Subcutaneous abdominal adipose tissue (tissue), 5 donors: ENCODE measurements around the gene EEF2K.

Experiments
- H3K27ac ChIP-seq: one replicate; pipeline ENCODE4 v1.7.0; 2013; ENCODE audit warnings: low read depth, mild to moderate bottlenecking, inconsistent platforms, low read length, moderate library complexity
- H3K27me3 ChIP-seq, 5 donors: one replicate each; pipeline ENCODE4 v1.7.0; 2013; ENCODE audit warnings: low read length in 5 of 5, inconsistent platforms in 1 of 5; ENCODE audit not compliant: control insufficient read depth in 5 of 5, insufficient read depth in 4 of 5
- H3K36me3 ChIP-seq, 5 donors: one replicate each; pipeline ENCODE4 v1.7.0; 2013; ENCODE audit warnings: low read length in 5 of 5; ENCODE audit not compliant: control insufficient read depth in 5 of 5, insufficient read depth in 5 of 5
- H3K4me1 ChIP-seq, 5 donors: one replicate each; pipeline ENCODE4 v1.7.0; 2013; ENCODE audit warnings: low read length in 5 of 5, mild to moderate bottlenecking in 3 of 5, moderate library complexity in 1 of 5; ENCODE audit not compliant: control insufficient read depth in 5 of 5, insufficient read depth in 5 of 5
- H3K4me3 ChIP-seq, 5 donors: one replicate each; pipeline ENCODE4 v1.7.0; 2013; ENCODE audit warnings: low read length in 5 of 5, low read depth in 1 of 5
- H3K9ac ChIP-seq, 5 donors: one replicate each; pipeline ENCODE4 v1.7.0; 2013; ENCODE audit warnings: low read length in 5 of 5, mild to moderate bottlenecking in 4 of 5, moderate library complexity in 3 of 5
- H3K9me3 ChIP-seq, 5 donors: one replicate each; pipeline ENCODE4 v1.7.0; 2013; ENCODE audit warnings: low read length in 5 of 5; ENCODE audit not compliant: control insufficient read depth in 5 of 5
- donor health status: healthy.
- donor health status: healthy.
- donor health status: healthy.
- donor health status: healthy.
- donor health status: healthy.

The EEF2K gene

GRCh38 chr16:22311520-22311919 lies 105.4 kb downstream of the EEF2K start:
- no peaks in the 10 kb centered on the region for H3K27me3 ChIP-seq
- no peak overlapping the region for H3K9ac ChIP-seq
- no peaks in the 10 kb centered on the region for H3K9me3 ChIP-seq
- H3K4me3 ChIP-seq = no peak overlapping the region
- H3K4me1 ChIP-seq = no peaks in the 10 kb centered on the region
- peaks cover 3 to 95% (median 85%) of the 10 kb centered on the region in 5 donors for H3K36me3 ChIP-seq
- no peak overlapping the region for H3K27ac ChIP-seq

DNA sequence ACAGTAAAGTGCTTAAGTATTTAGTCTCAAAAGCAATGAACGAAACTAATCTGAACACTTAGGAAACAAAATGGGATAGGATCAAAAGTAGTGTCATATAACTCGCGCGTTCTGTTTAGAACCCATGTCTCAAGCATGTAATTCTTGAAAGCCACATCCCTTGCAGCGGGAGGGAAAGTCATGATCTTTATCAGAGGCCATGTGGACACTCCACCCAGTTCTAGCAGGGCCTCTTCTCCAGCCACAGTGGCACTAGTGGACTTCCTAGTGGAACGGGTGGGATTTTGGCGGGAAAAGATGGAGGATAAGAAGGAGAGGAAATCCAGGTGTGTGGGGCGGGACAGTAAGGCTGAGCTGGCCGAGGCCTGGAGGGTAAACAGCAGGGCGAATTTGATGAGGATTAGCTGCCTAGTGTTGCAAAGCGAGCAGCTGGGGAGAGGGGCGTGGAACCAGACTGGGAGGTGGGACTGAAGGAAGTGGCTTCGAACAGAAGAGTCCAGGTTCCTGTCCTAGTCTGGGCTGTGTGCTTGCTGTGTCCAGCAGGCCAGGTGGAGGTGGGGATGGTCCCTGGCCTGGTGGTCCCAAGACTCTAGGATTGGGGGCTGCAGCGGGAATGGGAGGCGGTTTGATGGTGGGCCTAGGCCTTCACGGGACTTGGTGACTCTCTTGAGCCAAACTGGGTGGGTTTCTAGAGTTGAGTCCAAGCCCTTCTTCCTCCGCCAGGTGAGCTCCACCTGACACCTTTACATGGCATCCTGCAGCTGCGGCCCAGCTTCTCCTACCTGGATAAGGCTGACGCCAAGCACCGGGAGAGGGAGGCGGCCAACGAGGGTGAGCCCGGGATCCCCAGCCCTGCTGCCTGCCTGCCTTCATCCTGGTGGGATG lies 107.1 kb downstream of the EEF2K start:
- H3K27ac ChIP-seq = no peak overlapping the region
- no peak overlapping the region for H3K4me3 ChIP-seq
- H3K9ac ChIP-seq = no peak overlapping the region
- peaks cover 3 to 94% (median 84%) of the 10 kb centered on the region in 5 donors for H3K36me3 ChIP-seq
- H3K9me3 ChIP-seq = no peaks in the 10 kb centered on the region
- H3K27me3 ChIP-seq = no peaks in the 10 kb centered on the region
- peaks cover 0 to under 1% (median 0%) of the 10 kb centered on the region in 5 donors for H3K4me1 ChIP-seq

DNA sequence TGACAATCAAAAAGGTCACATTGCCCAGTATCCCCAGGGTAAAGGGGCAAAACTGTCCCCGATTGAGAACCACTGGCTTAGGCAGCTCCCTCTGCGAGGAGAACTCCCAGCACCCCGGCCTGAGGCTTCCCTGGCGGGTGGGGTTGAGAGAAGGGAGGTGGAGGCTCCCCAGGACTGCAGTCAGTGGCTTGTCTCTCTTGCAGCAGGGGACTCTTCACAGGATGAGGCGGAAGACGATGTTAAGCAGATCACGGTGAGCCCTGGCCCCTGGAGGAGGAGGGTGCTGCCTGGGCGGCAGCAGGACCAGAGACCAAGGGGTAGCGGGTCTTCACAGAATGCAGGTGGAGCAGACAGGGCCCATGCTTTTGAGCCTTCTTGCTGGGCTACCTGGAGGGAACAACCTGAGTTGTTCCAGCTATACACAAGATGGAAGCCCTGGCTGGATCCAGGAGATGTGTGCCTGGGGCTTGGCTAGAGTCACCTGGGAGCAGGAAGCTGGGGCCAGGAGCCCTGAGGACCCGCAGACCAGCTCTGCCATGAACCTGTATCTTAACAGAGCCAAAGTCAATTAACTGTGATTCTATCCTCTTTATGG lies 107.9 kb downstream of the EEF2K start:
- Histone ChIP-seq H3K9ac (no peak overlapping the region), H3K27me3 (no peaks in the 10 kb centered on the region), H3K4me1 (peaks cover 0 to 2% (median 0%) of the 10 kb centered on the region in 5 donors), H3K27ac (no peak overlapping the region), H3K36me3 (peaks cover 3 to 92% (median 82%) of the 10 kb centered on the region in 5 donors), H3K9me3 (no peaks in the 10 kb centered on the region), H3K4me3 (no peak overlapping the region)

- H3K9me3 ChIP-seq = no peaks in the 10 kb centered on the region
- H3K4me3 ChIP-seq = no peak overlapping the region
- H3K36me3 ChIP-seq = peaks cover 2 to 90% (median 77%) of the 10 kb centered on the region in 5 donors
- H3K9ac ChIP-seq = no peak overlapping the region
- no peaks in the 10 kb centered on the region for H3K27me3 ChIP-seq
- H3K27ac ChIP-seq = no peak overlapping the region
- H3K4me1 ChIP-seq = peaks cover 0 to 2% (median 0%) of the 10 kb centered on the region in 5 donors
Observed at GRCh38 chr16:22314661-22315626, 108.9 kb downstream of the EEF2K start.

GRCh38 chr16:22315979-22316378 lies 109.9 kb downstream of the EEF2K start:
- Histone ChIP-seq H3K9ac (no peak overlapping the region), H3K4me3 (no peak overlapping the region), H3K27me3 (no peaks in the 10 kb centered on the region), H3K36me3 (peaks cover 6 to 84% (median 70%) of the 10 kb centered on the region in 5 donors), H3K9me3 (no peaks in the 10 kb centered on the region), H3K4me1 (peaks cover 0 to 2% (median 0%) of the 10 kb centered on the region in 5 donors), H3K27ac (no peak overlapping the region)

- H3K36me3 ChIP-seq = peaks cover 6 to 82% (median 69%) of the 10 kb centered on the region in 5 donors
- H3K4me1 ChIP-seq = peaks cover 0 to 4% (median 0%) of the 10 kb centered on the region in 5 donors
- no peak overlapping the region for H3K4me3 ChIP-seq
- H3K27ac ChIP-seq = no peak overlapping the region
- no peaks in the 10 kb centered on the region for H3K27me3 ChIP-seq
- H3K9ac ChIP-seq = no peak overlapping the region
- no peaks in the 10 kb centered on the region for H3K9me3 ChIP-seq
Observed at GRCh38 chr16:22316411-22316811, 110.3 kb downstream of the EEF2K start.

DNA sequence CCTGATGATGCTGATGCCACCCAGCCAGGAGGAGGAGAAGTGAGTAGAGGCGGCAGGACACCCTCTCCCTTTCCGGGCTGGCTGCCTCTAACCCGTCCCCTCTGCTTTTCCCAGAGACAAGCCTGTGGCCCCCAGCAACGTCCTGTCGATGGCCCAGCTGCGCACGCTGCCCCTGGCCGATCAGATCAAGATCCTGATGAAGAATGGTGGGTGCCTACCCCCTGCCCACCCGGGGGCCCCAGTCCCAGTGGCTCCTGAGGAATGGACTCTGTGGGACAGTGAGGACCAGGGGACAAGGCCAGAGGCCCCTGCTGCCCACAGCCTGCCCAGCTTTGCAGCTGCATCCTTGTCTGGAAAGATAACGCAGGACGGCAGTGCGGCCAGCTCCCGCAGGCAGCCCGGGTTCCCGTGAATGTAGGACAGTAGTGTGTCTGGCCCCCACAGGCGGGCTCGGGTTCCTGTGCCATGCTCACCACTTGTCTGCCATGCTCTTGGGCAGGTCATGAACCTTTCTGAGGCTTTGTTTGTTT lies 111.0 kb downstream of the EEF2K start:
- Histone ChIP-seq H3K27ac (no peak overlapping the region), H3K4me1 (peaks cover 0 to 7% (median 0%) of the 10 kb centered on the region in 5 donors), H3K4me3 (no peak overlapping the region), H3K36me3 (peaks cover 6 to 81% (median 70%) of the 10 kb centered on the region in 5 donors), H3K27me3 (no peaks in the 10 kb centered on the region), H3K9me3 (no peaks in the 10 kb centered on the region), H3K9ac (no peak overlapping the region)

GRCh38 chr16:22317625-22318024 lies 111.5 kb downstream of the EEF2K start:
- Histone ChIP-seq H3K27ac (no peak overlapping the region), H3K9ac (no peak overlapping the region)

GRCh38 chr16:22318690-22319358 lies 112.7 kb downstream of the EEF2K start:
- H3K27me3 ChIP-seq = no peaks in the 10 kb centered on the region
- H3K36me3 ChIP-seq = peaks cover 6 to 76% (median 68%) of the 10 kb centered on the region in 5 donors
- H3K9ac ChIP-seq = no peak overlapping the region
- no peaks in the 10 kb centered on the region for H3K9me3 ChIP-seq
- H3K4me3 ChIP-seq = no peak overlapping the region
- peaks cover 0 to 7% (median 0%) of the 10 kb centered on the region in 5 donors for H3K4me1 ChIP-seq
- H3K27ac ChIP-seq = no peak overlapping the region

More at GRCh38 chr16:22317625-22318024, 111.5 kb downstream of the EEF2K start:
- H3K4me3 ChIP-seq = no peak overlapping the region
- H3K27me3 ChIP-seq = no peaks in the 10 kb centered on the region
- H3K36me3 ChIP-seq = peaks cover 6 to 81% (median 70%) of the 10 kb centered on the region in 5 donors
- H3K9me3 ChIP-seq = no peaks in the 10 kb centered on the region
- peaks cover 0 to 7% (median 0%) of the 10 kb centered on the region in 5 donors for H3K4me1 ChIP-seq
